MM.1S (cell line): ENCODE data around the gene PDZK1.
"Not testable (repeated sequence)": the region's sequence is repeated elsewhere in the genome, so short reads cannot be mapped to it uniquely, and the experiment has no call there.

Experiments
- DNase-seq: peaks from one replicate; pipeline ENCODE4 v3.0.0-alpha.2; 2015
- H2AFZ ChIP-seq: fragments of 300-600 bp; sonication (generic); 2 replicates; pipeline ENCODE4 v1.6.0; 2016; ENCODE audit warnings: antibody characterized with exemption, low read length
- H3F3A ChIP-seq: fragments of 300-600 bp; sonication (generic); 2 replicates; pipeline ENCODE4 v1.6.1; 2016; ENCODE audit warnings: mild to moderate bottlenecking, antibody characterized with exemption, low read length, moderate library complexity, mixed read lengths; ENCODE audit not compliant: insufficient read depth
- H3K27ac ChIP-seq: fragments of 300-600 bp; sonication (generic); 2 replicates; pipeline ENCODE4 v1.5.1; 2016; ENCODE audit warnings: mild to moderate bottlenecking, low read length
- H3K27me3 ChIP-seq: fragments of 300-600 bp; sonication (generic); replicated peaks from 2 replicates; pipeline ENCODE4 v1.6.0; 2016; ENCODE audit warnings: low read length; ENCODE audit not compliant: insufficient read depth
- H3K36me3 ChIP-seq: fragments of 300-600 bp; sonication (generic); replicated peaks from 2 replicates; pipeline ENCODE4 v1.6.1; 2016; ENCODE audit warnings: mild to moderate bottlenecking, low read length, mixed read lengths; ENCODE audit not compliant: insufficient read depth
- H3K4me1 ChIP-seq: fragments of 300-600 bp; sonication (generic); 2 replicates; pipeline ENCODE4 v1.6.1; 2016; ENCODE audit warnings: low read length, mixed read lengths
- H3K4me2 ChIP-seq: fragments of 300-600 bp; sonication (generic); 2 replicates; pipeline ENCODE4 v1.6.0; 2016; ENCODE audit warnings: low read depth, low read length
- H3K4me3 ChIP-seq: fragments of 300-600 bp; sonication (generic); 2 replicates; pipeline ENCODE4 v1.5.1; 2016; ENCODE audit warnings: low read length, mixed read lengths
- H3K79me2 ChIP-seq: fragments of 300-600 bp; sonication (generic); 2 replicates; pipeline ENCODE4 v1.6.1; 2016; ENCODE audit warnings: mixed run types, low read length, mixed read lengths
- H3K9ac ChIP-seq: fragments of 300-600 bp; sonication (generic); 2 replicates; pipeline ENCODE4 v1.6.1; 2016; ENCODE audit warnings: low read length, mixed read lengths
- H3K9me2 ChIP-seq: fragments of 300-600 bp; sonication (generic); replicated peaks from 2 replicates; pipeline ENCODE4 v1.6.1; 2016; ENCODE audit warnings: mild to moderate bottlenecking, low read length, mixed read lengths; ENCODE audit not compliant: insufficient read depth
- H3K9me3 ChIP-seq: fragments of 300-600 bp; sonication (generic); replicated peaks from 2 replicates; pipeline ENCODE4 v1.6.1; 2016; ENCODE audit warnings: mild to moderate bottlenecking, low read length, mixed read lengths; ENCODE audit not compliant: insufficient read depth
- H4K20me1 ChIP-seq: fragments of 300-600 bp; sonication (generic); 2 replicates; pipeline ENCODE4 v1.6.1; 2016; ENCODE audit warnings: mild to moderate bottlenecking, low read length, moderate library complexity, mixed read lengths; ENCODE audit not compliant: insufficient read depth

Gene PDZK1

DNA sequence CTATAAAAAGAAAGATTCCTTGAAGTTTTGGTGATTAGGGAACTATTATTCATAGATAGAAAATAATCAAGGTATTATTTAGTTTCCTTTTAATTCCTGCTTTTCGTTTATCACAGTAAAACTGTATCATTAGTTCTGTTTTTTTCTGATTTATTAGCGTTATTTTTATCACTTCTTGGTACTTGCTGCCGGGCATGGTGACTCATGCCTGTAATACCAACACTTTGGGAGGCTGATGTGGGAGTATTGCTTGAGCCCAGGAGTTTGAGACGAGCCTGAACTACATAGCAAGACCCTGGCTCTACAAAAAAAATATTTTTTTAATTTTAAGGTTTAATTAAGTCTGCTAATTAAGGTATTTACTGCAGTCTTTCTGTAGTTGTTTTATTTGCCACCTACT, 42.2 kb downstream of the PDZK1 start:
- H2AFZ ChIP-seq, H3K9ac ChIP-seq, DNase-seq, H3K27me3 ChIP-seq, H3K79me2 ChIP-seq, H3K36me3 ChIP-seq, H3K27ac ChIP-seq, H3K4me1 ChIP-seq, H3K4me2 ChIP-seq, H3K4me3 ChIP-seq, H3K9me3 ChIP-seq, H3K9me2 ChIP-seq, H4K20me1 ChIP-seq, H3F3A ChIP-seq: not testable (repeated sequence)

DNA sequence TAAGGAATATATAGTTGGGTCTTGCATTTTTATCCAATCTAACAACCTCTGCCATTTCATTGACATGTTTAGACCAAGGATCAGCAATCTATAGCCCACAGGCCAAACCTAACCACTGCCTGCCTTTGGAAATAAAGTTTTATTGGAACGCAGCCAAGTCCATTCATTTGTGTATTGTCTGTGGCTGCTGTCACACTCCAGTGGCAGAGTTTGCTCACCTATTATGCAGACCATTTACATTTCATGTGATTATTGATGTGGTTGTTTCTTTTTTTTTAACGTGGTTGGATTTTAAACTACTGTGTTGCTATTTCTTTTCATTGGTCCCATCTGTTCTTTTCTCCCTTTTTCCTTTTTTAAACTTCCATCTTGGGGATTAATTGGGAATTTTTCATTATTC, 44.7 kb downstream of the PDZK1 start:
- not testable (repeated sequence) for H3K4me3 ChIP-seq, DNase-seq, H3K9me2 ChIP-seq, H3K4me2 ChIP-seq, H3K4me1 ChIP-seq, H3K27ac ChIP-seq, H2AFZ ChIP-seq, H3K27me3 ChIP-seq, H3K9ac ChIP-seq, H3F3A ChIP-seq, H3K79me2 ChIP-seq, H3K9me3 ChIP-seq, H3K36me3 ChIP-seq, H4K20me1 ChIP-seq

DNA sequence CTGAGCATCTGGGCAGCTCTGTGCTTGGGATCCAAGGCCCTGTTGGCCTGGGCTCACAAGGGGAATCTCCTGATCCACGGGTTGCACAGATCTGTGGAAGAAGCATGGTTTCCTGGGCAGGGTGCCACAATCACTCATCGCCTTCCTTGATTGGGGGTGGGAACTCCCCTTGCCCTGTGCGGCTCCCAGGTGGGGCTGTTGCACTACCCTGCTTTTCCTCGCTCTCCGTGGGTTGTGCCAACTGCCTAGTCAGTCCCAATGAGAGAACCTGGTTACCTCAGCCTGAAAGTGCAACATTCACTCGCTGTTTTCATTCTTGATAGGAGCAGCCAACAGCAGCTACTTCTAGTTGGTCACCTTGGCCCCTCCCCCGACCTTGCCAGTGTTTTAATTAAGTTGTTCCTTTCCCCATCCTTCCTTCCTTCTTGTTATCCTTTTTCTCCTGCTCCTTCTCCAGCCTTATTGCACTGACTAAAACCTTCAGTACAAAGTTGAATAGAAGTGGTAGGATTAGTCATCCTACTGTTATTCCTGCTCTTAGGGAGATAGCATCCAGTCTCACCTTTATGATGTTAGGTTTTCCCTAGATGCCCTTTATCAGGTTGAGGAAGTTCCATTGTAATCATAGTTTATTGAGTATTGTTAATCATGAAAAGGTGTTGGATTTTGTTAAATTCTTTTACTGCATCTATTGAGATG, 50.8 kb downstream of the PDZK1 start:
- not testable (repeated sequence) for H3K4me1 ChIP-seq, H4K20me1 ChIP-seq, H3K27ac ChIP-seq, H3K4me3 ChIP-seq, H3K36me3 ChIP-seq, H2AFZ ChIP-seq, H3K9me2 ChIP-seq, H3K27me3 ChIP-seq, DNase-seq, H3K4me2 ChIP-seq, H3K9ac ChIP-seq, H3K79me2 ChIP-seq, H3F3A ChIP-seq, H3K9me3 ChIP-seq

DNA sequence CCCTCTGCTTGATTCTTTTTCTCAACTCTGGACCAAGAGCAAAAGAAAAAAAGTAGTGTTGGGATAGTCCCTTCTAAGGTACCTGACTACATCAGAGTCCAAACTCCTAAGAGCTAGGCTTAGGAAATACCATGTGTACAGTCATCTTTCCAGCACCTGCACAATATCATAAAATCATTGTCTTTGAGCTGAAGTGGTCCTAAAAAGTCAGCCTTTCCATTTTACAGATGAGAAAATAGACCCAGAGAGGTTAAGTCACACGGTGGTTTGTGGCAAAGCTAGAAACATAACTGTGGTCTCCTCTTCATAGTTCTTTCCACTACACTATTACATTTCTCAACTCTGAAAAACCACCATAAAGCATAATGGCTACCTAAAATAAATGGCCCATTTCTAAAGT, 63.2 kb downstream of the PDZK1 start:
- not testable (repeated sequence) for H3F3A ChIP-seq, H3K27me3 ChIP-seq, H3K4me2 ChIP-seq, H3K36me3 ChIP-seq, H2AFZ ChIP-seq, H3K9me3 ChIP-seq, H3K79me2 ChIP-seq, H3K27ac ChIP-seq, DNase-seq, H4K20me1 ChIP-seq, H3K4me1 ChIP-seq, H3K4me3 ChIP-seq, H3K9ac ChIP-seq, H3K9me2 ChIP-seq

DNA sequence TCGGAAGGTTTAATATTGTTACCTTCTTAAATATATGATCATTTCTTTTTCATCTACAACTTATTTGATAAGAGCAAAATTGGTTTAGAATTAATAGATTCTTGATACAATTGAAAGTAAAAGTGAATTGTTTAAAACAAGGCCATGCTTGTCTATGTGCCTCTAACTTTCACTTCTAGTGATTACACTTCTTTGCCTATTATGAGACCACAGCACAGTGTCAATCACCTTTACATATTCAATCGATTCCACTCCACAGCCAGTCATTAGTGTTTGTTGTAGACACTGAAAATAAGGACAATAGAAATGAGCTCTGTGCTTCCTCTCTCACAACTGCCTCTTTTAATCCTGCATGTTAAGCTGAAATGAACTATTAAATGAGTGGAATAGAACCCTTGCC, 65.3 kb downstream of the PDZK1 start:
- not testable (repeated sequence) for H3K9me2 ChIP-seq, H3F3A ChIP-seq, H3K9me3 ChIP-seq, H4K20me1 ChIP-seq, H3K4me3 ChIP-seq, H3K4me2 ChIP-seq, H3K27ac ChIP-seq, H3K4me1 ChIP-seq, H2AFZ ChIP-seq, H3K9ac ChIP-seq, H3K79me2 ChIP-seq, H3K36me3 ChIP-seq, H3K27me3 ChIP-seq, DNase-seq

DNA sequence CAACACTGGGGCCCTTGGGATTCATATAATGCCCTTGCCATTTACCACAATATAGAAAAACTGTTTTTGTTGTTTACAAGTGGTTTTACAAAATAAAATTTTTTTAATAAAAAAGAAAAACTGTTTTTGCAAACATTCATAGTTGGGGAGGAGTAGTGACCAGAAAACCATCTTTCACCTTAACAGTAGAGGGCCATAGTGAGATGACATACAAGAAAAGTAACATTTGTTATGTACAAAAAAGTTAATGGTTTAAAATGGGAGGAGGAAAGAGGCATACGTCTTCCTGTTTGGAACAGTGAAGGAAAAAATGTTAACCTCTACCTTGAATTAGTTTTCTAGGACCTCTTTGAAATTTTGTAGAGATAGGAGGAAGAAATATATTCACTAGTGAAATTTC, 70.9 kb downstream of the PDZK1 start:
- not testable (repeated sequence) for H4K20me1 ChIP-seq, H3K27me3 ChIP-seq, H3K4me1 ChIP-seq, H3K36me3 ChIP-seq, H3K9me3 ChIP-seq, H3K79me2 ChIP-seq, H3F3A ChIP-seq, H3K27ac ChIP-seq, DNase-seq, H3K4me2 ChIP-seq, H3K4me3 ChIP-seq, H2AFZ ChIP-seq, H3K9me2 ChIP-seq, H3K9ac ChIP-seq

DNA sequence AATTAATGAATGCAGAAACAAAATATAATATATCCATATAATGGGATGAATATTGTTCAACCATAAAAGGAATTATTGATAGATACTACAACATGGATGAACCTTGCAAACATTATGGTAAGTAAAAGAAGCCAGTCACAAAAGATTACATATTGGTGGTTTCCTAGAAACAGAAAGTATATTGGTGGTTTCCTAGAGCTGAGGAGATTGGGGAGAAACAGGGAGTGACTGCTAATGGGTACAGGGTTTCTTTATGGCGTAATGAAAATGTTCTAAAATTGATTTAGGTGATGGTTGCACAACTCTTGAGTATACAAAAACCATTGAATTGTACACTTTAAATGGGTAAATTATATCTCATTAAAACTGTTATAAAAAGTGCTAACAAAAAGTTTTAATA, 85.0 kb downstream of the PDZK1 start:
- H3K27me3 ChIP-seq, H3K9ac ChIP-seq, H4K20me1 ChIP-seq, H3K79me2 ChIP-seq, H3K27ac ChIP-seq, H3K9me2 ChIP-seq, H3K4me2 ChIP-seq, H3K36me3 ChIP-seq, H3K4me3 ChIP-seq, DNase-seq, H3K9me3 ChIP-seq, H3K4me1 ChIP-seq, H2AFZ ChIP-seq, H3F3A ChIP-seq: not testable (repeated sequence)
